ENCODE measurements around the gene VPS35.
"Not testable (repeated sequence)": the region's sequence is repeated elsewhere in the genome, so short reads cannot be mapped to it uniquely, and the experiment has no call there.

Gene VPS35

DNA sequence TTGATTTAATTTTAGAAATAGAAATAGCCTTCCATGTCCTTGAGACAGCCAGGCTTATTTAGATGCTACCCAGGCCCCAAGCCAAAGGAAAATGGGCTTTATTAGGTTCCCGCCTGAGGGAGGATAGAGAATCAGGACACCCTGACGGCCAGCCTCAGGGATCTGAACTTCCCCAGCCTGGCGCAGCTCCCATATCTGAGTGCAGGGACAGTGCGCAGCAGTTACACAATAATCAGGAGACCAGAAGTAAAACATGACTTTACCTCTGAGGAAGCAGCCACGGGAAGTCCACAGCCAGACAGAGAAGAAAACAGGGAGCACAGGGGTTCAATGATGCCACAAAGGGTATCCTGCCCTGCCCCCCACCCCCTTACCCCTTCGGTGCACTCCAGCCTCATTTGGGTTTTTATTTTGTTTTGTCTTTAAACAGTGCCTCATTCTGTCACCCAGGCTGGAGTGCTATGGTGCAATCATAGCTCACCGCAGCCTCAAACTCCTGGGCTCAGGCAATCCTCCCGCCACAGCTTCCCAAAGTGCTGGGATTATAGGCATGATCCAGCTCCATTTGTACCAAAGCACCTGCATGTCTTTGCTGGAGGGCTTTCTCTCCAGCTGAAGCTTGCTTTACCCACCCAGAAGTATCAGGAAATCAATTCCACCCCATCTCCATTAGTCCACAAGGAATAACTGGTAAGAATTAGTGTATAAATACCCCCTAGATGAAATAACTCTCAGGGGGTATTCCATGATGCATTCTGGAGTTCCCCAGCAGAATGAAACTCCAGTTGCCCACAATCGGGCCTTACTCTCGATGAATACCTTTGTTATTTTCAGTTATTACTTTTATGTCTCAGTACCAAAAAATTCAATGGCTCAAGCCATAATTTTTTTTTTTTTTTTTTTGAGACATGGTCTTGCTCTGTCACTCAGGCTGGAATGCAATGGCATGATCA lies 22.4 kb upstream of the VPS35 start:
- no peak for DNase-seq

DNA sequence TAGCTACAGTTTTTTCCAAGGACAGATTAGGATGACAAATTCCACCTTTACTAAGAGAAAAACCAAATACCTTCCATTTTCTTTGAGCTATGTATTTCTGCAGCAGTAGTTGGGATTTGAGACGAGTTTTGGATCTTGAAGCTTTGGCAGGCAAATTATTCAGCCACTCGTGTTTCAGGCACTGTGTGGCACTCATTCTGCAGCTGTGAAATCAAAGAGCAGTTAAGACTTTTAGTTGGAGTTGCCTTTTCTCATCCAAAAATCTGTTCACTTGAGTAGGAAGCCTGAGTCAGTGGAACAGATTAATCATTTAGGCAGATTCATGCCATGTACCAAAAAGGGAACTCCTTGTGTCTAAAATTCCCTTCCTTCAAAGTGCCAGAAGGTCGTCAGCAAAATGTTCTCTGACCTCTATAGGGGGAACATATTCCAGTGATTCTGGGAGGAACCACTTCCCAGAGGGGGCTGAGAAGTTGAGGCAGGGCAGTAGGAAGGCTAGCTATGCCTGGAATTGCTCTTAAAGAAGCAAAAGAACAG lies 20.6 kb upstream of the VPS35 start:
- DNase-seq: no peak

DNA sequence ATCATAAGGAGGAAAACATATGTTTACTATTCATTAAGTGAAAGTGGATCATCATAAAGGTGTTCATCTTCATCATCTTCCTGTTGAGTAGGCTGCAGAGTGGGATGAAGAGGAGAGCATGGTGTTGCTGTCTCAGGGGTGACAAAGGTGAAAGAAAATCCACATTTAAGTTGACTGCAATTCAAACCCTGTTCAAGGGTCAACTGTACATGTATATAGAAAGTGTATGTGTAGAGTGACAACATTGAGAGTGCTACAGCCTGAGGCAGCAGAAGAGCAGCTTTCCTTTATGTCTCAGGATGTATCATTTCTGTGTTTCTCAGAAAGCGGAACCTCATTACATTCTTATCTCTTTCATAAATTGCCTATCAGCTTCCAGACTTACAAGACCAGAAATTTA lies 17.7 kb upstream of the VPS35 start:
- no peak for DNase-seq

DNA sequence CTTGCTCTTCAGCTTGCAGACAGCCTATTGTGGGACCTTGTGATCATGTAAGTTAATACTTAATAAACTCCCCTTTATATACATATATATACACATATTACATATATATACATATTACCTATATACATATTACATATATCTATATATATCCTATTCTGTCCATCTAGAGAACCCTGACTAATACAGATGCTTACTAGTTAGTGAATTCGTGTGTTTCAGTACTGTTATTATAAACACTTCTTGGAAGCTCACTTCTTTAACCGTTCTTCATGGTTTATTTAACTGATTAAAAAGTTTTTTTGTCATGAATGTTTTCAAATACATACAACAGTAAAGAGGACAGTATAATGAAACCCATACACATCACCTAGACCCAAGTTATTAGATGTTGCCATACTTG lies 13.1 kb upstream of the VPS35 start:
- DNase-seq: no peak

DNA sequence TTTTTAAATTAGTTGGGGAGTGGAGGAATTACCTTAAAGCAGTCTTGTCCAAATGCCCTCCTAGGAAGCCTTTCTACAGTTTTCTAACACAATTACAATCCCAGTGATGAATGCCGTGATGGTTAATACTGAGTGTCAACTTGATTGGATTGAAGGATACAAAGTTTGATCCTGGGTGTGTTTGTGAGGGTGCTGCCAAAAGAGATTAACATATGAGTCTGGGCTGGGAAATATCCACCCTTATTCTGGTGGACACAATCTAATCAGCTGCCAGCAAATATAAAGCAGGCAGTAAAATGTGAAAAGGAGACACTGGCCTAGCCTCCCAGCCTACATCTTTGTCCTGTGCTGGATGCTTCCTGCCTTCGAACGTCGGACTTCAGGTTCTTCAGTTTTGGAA lies 12.6 kb upstream of the VPS35 start:
- no peak for DNase-seq

DNA sequence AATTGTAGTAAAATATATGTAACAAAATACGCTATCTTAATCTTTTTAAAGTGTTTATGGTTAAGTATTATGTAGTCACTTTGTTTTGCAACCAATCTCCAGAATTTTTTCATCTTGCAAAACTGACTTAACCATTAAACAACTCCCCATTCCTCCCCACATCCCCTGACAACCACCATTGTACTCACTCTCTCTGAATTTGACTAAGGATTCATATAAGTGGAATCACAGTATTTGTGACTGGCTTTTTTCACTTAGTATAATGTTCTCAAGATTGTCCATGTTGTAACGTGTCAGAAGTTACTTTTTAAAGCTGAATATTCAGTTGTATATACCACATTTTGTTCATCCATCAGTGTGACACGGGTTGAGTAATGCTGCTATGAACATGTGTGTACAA lies 11.1 kb upstream of the VPS35 start:
- no peak for DNase-seq

DNA sequence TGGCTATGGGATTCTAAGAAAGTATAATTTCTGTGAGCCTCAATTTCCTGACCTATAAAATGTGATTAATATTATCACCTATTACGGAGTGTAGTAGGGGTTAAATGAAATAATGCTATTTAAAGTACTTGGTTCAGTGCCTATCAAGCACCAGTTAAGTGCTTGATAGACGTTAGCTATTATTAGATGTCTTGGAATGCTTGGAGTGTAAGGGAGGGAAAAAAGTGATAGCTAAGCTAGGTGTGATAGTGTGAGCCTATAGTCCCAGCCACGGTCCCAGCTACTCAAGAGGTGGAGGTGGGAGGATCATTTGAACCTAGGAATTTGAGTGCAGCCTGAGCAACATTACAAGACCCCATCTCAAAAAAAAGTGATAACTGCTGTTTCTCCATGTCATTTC lies 8.0 kb upstream of the VPS35 start:
- DNase-seq: no peak

DNA sequence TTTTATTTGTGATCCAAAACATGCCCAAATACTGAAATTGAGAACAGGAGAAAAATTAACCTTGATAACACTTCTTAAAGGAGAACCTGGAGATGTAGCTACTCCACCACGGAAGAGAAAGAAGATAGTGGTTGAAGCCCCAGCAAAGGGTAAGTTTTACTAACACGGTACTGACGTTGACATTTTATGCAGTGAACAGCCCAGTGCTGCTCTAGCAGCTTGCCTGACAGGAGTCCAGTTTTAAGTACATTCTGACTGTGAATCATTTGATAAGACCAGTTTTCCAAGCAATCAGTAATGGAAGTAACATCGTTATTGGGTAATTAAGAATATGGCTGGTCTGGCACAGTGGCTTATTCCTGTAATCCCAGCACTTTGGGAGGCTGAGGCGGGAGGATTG lies 7.0 kb upstream of the VPS35 start:
- DNase-seq: no peak

DNA sequence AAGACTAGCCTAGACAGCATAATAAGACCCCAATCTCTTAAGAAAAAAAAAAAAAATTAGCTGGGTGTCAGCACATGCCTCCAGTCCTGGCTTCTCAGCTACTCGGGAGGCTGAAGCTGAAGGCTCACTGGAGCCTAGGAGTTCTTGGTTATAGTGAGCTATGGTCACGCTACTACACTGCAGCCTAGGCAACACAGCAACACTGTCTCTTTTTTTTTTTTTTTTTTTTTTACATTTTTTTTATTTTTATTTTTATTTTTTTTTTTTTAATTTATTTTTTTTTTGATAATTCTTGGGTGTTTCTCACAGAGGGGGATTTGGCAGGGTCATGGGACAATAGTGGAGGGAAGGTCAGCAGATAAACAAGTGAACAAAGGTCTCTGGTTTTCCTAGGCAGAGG lies 4.6 kb upstream of the VPS35 start:
- DNase-seq: no peak

DNA sequence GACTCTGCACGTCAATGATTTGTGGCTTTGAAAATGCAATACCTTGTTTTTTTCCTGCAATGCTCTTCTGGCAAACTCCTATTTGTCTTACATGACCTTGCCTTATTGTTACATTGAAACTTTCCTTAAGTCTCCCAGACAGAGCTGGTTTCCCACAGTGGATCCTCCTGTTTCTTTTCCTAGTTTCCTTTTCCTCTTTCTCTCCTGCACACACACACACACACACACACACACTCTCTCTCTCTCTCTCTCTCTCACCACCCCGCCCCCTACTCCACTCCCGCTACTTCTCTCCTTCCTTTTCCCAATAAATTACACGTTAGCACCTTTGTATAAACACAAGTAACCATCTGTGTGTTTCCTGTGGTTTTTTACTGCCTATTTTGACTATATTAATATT lies 2.7 kb upstream of the VPS35 start:
- DNase-seq: no peak

DNA sequence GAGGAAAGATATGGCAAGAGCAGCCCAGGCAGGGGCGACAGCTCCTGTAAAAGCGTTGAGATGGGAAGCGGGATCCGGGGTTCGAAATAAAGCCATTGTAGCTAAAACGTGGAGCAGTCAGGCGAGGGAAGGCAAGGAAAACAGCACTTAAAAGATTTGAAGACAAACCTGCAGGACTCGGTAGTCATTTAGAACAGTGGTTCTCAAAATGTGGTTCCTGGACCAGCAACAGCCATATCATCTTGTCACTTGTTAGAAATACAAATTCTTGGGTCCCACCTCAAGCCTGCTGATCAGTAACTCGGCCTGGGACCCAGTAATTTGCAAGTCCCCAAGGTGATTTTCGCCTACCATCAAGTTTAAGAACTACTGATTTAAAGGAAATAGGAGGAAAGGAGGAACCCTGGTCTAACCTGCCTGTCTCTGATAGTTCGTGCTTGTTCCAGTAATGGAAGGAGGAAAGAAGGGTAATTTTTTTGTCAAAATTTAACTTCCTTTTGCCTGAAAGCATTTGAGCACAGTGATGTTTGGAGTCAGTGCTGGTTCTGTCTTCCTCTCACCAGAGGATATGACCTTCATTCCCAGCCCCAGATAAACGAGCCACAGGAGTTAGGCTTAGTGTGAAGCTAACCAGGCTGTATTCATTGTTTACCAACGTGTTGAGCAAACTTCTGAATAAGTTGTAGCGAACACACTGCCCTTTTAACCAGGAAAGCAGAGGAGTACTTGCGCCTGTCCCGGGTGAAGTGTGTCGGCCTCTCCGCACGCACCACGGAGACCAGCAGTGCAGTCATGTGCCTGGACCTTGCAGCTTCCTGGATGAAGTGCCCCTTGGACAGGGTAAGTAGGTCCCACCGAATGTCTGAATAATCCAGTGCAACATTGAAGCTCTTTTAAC lies 1.6 kb upstream of the VPS35 start:
- no peak for DNase-seq

DNA sequence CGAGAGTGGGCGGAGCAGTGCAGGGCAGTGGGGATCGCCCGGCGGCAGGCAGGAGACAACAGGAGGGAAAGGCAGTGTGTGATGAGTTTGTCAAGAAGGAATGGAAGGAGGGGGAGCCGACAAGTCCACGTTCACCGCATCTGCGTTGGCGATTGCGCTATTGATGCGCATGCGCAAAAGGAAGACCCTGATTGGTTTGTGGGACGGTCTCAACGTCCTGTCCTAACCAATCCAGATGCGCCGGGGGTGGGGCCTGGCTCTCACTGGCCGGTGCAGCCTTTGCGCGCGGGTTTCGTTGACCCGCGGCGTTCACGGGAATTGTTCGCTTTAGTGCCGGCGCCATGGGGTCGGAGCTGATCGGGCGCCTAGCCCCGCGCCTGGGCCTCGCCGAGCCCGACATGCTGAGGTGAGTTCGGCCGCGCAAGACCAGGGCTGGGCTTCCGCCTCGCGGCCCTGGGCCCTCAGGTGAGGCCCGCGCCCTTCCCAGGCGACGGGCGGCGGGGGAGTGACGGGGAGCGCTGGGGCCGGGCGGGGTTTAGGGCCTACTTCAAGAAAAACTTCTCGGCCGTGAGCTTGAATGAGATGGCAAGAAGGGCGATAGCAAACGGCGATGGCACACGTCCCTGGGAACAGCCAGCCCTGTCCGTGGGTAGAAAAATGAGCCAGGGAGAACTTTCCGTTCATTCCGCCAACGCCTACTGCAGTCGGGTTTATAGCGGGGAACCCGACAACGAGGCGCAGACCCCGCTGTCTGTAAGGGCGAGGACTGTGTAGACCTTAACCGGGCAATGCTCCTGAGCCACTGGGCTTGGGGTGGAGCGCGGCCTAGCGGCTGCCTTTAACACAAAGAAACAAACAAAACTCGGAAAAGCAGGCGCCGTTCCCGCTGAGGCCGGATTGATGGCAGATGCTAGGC lies 645 bp upstream of the VPS35 start, which contains the start of gene ORC6:
Gene ORC6, plus strand, starts transcription at position 295 of the 916 bp plus-strand sequence. Its CDS starts 47 bp downstream, at position 342.
- DNase-seq: peak; percentile 98

DNA sequence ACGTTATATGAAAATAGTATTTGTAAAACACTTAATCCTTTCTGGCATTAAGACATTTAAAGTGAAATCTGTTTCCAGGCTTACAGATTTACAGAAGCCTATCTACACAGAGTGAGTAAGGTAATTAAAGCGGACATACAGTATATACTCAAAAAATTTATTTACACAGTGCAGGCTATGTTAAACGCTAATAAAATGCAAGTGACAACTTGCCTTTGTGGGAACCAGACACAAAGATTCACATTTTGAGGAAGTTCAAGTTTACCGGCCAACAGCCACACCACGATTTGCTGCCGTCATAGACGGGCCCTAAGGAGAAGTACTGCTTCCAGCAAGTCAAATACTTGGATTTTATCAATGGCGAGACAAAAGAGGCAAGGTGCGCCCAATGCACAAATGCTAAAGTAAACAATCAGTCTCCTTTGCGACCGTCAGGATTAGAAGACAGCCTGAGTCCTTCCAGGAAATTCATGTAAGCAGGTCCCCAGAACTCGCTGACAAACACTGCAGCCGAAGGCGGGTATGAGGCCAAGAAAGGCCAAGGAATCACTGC lies 801 bp downstream of the VPS35 start:
- DNase-seq: no peak

DNA sequence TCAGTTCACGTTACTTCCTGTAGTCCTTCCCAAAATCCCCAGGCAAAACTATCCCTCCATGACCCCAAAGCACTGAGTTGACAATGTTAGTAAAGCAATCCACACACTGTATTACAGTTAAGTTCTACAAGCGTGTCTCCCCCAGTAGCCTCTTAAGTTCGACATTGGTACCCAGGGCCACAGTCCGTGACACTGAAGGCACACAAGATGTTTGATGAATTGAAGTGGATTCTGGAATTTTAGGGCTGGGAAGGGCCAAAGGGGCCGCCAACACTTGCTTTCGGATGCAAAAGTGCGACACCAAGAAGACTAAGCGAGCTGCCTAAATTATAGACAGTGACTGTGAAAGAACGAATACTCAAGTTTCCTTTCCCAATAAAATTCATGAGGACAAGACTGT lies 1.5 kb downstream of the VPS35 start:
- no peak for DNase-seq

DNA sequence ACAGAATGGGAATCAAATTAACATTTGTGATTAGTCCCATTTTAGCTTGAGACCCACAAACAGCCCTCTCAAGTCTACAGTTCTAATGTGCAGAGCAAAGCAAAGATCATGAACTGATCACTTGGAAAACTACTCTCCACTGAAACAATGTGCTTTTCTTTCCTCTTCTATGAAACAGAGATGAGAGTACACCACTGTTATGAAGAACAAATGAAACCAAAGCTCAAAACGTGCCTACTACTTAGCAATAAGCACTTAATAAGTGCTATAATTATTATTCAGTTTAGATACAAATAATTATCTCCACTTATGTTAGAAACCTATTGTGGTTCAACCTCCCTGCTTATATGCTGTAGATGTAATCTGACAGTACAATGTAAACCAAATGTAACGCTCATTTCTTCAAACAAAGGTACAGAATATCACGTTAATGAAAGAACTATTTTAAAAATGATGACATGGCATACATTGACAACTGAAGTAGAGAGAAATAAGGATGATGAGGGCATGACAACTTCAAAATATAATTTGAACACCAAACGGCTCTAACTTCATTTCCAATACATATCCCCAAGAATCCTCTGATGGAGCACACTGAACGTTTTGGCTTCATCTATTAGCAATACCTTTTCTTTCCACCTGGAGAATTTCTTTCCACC lies 2.0 kb downstream of the VPS35 start:
- DNase-seq: no peak

DNA sequence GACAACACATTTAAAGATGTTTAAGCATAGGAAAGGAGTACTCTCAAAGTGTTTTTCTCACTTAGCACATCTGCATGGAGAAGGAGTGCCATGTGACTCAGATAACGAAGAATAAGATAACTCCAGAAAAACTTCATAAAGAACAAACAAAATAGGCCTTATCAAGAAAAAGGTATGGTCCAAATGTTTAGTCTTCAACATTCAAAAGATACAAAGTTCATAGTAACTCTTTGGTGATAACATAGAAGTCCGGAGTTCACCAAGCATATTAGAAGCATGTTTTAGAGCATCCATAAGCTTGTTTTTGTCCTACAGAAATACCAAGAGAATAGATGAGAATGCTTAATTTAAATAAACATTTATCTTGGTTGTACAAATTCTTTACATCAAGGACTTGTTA lies 7.1 kb downstream of the VPS35 start:
- DNase-seq: not testable (repeated sequence)

DNA sequence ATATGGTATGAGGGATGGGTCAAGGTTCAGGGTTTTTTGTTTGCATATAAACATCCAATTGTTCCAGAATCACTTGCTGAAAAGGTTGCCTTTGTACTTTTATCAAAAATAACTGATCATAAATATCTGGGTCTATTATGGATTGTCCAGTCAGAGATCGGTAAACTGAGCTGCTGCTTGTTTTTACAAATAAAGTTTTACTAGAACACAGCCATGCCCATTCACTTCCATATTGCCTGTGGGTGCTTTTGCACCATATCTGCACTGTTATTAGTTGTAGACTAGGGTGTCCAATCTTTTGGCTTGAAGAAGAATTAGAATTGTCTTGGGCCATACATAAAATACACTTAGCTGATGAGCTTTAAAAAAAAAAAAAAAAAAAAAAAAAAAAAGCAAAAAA lies 11.0 kb downstream of the VPS35 start:
- not testable (repeated sequence) for DNase-seq

DNA sequence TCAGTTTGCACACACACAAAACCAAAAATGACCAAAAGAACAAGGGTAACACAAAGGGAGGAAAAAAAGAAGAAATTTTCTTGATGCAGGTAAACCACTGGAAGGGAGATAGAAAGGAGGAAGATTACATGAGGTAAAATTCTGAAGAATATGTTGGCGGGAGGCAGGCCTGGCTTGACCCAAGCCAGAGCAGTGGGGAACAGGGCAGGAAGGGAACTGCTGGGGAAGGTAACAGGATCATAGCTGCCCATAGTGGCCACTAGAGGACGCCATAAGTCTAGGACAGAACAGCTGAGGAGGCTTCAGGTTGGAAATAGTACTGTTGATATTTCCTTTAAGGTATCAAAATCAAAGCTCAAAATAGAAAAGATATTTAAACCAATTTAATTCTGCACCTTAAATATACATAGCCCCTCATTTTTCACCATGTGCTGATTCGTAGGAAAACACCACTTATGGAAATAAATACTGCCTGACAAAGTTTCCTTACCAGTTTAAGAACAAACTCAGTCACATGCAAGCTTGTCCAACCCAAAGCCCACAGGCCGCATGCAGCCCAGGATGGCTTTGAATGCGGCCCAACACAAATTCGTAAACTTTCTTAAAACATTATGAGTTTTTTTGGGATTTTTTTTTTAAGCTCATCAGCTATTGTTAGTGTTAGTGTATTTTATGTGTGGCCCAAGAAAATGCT lies 15.5 kb downstream of the VPS35 start:
- DNase-seq: peak; percentile 46

DNA sequence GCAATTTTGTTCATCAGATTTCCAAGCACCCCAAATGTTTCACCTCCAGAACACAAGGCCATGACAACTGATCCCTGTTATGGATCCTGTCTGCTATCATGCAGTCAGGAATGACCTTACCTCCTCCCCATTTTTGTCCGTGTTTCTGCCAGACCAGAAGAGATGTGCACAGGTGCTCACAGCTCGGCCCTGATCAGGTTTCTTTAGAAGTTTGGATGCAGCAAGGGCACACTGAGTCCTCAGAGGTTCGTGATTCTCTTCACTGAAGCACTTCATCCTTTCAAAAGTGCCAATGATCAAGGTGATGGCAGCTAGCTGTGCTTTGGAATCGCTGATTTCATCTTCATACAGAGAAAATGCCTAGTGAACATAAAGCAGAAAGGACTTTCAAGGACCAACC lies 26.9 kb downstream of the VPS35 start:
- no peak for DNase-seq

DNA sequence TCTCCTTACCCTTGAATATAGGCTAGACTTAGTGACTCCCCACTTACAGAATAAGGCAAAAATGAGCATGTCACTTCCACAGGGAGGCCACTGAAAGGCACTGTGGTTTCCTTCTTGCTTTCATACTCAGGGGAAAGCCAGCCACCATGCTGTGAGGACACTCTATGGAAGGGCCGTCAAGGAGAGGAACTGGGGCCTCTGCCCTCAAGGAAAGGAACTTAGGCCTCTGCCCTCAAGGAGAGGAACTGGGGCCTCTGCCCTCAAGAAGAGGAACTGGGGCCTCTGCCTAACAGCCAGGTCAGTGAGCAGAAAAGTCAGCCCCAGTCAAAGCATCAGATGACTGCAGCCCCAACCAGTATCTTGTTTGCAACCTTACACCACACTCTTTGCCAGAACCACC lies 30.1 kb downstream of the VPS35 start:
- no peak for DNase-seq

DNA sequence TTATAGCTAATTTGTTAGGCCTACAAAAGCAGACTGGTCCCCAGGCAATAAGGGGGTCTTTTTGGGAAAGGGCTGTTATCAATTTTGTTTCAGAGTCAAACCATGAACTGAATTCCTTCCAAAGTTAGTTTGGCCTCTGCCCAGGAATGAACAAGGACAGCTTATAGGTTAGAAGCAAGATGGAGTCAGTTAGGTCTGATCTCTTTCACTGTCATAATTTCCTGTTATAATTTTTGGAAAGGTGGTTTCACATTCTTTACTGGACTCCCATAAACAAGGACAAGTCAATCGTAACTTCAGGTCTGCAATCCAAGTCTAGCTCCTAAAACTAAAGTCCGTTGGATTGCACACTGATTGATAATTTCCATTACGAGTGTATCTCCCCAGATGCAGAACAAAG lies 37.7 kb downstream of the VPS35 start:
- no peak for DNase-seq
